H9 (cell line): ENCODE measurements around the gene ADAM33. TPM values are rescaled to one million over a fixed set of nuclear protein-coding genes. Genes with fewer than 3 reads are reported as not detected.

Experiments used
- DNase-seq: peaks from one replicate; pipeline ENCODE4 v3.0.0-alpha.2; 2017
- H2AFZ ChIP-seq: one replicate; pipeline ENCODE4 v1.6.1; 2013; ENCODE audit warnings: mild to moderate bottlenecking, low read length, control low read depth, moderate library complexity
- H2AK5ac ChIP-seq: 2 replicates; pipeline ENCODE4 v1.6.1; 2013; ENCODE audit warnings: low read length, control low read depth, mixed read lengths; ENCODE audit not compliant: insufficient read length
- H2BK120ac ChIP-seq: one replicate; pipeline ENCODE4 v1.6.1; 2013; ENCODE audit warnings: low read depth, mild to moderate bottlenecking, low read length, control low read depth, inconsistent platforms; ENCODE audit not compliant: poor library complexity, severe bottlenecking
- H2BK12ac ChIP-seq: 2 replicates; pipeline ENCODE4 v1.6.1; 2013; ENCODE audit warnings: low read length, control low read depth, mixed read lengths, low read depth; ENCODE audit not compliant: insufficient read length
- H2BK15ac ChIP-seq: 2 replicates; pipeline ENCODE4 v1.6.1; 2013; ENCODE audit warnings: low read depth, low read length, control low read depth
- H2BK20ac ChIP-seq: one replicate; pipeline ENCODE4 v1.6.1; 2013; ENCODE audit warnings: low read depth, mild to moderate bottlenecking, low read length, control low read depth, inconsistent platforms; ENCODE audit not compliant: poor library complexity, severe bottlenecking
- H2BK5ac ChIP-seq: 2 replicates; pipeline ENCODE4 v1.6.1; 2013; ENCODE audit warnings: low read length, control low read depth, mixed read lengths; ENCODE audit not compliant: insufficient read length
- H3K14ac ChIP-seq: 2 replicates; pipeline ENCODE4 v1.6.1; 2013; ENCODE audit warnings: low read length, control low read depth; ENCODE audit not compliant: insufficient read depth
- H3K18ac ChIP-seq: 2 replicates; pipeline ENCODE4 v1.6.1; 2013; ENCODE audit warnings: low read depth, mild to moderate bottlenecking, mixed read lengths, low read length, control low read depth; ENCODE audit not compliant: insufficient read length
- H3K23ac ChIP-seq: 2 replicates; pipeline ENCODE4 v1.6.1; 2013; ENCODE audit warnings: low read length, control low read depth, mixed read lengths, low read depth; ENCODE audit not compliant: insufficient read length
- H3K23me2 ChIP-seq: 2 replicates; pipeline ENCODE4 v1.6.1; 2013; ENCODE audit warnings: low read depth, mild to moderate bottlenecking, mixed read lengths, low read length, control low read depth; ENCODE audit not compliant: insufficient read length, poor library complexity, severe bottlenecking
- H3K27ac ChIP-seq: 2 replicates; pipeline ENCODE4 v1.5.1; 2013; ENCODE audit warnings: low read length, control low read depth, mixed read lengths, low read depth; ENCODE audit not compliant: insufficient read length
- H3K27me3 ChIP-seq: 2 replicates; pipeline ENCODE4 v1.6.1; 2013; ENCODE audit warnings: low read length, control low read depth, inconsistent platforms; ENCODE audit not compliant: insufficient read depth
- H3K4ac ChIP-seq: 2 replicates; pipeline ENCODE4 v1.6.1; 2013; ENCODE audit warnings: low read depth, mild to moderate bottlenecking, control low read depth, inconsistent platforms, low read length, moderate library complexity
- H3K4me1 ChIP-seq: 2 replicates; pipeline ENCODE4 v1.6.1; 2013; ENCODE audit warnings: low read length, control low read depth, inconsistent platforms; ENCODE audit not compliant: insufficient read depth
- H3K4me2 ChIP-seq: 2 replicates; pipeline ENCODE4 v1.6.1; 2013; ENCODE audit warnings: low read length, control low read depth, mixed read lengths; ENCODE audit not compliant: insufficient read length, insufficient read depth
- H3K56ac ChIP-seq: 2 replicates; pipeline ENCODE4 v1.6.1; 2013; ENCODE audit warnings: low read depth, mild to moderate bottlenecking, mixed read lengths, low read length, control low read depth; ENCODE audit not compliant: insufficient read length
- H3K79me1 ChIP-seq: 2 replicates; pipeline ENCODE4 v1.6.1; 2013; ENCODE audit warnings: low read depth, mild to moderate bottlenecking, moderate library complexity, low read length, control low read depth, inconsistent platforms; ENCODE audit not compliant: insufficient read depth, poor library complexity, severe bottlenecking
- H3K79me2 ChIP-seq: 2 replicates; pipeline ENCODE4 v1.6.1; 2013; ENCODE audit warnings: low read length, control low read depth, inconsistent platforms; ENCODE audit not compliant: insufficient read depth
- H3K9ac ChIP-seq: 2 replicates; pipeline ENCODE4 v1.6.1; 2013; ENCODE audit warnings: low read length, control low read depth, mixed read lengths; ENCODE audit not compliant: insufficient read length; ENCODE audit errors: extremely low read depth
- H3K9me3 ChIP-seq: one replicate; pipeline ENCODE4 v1.6.1; 2013; ENCODE audit warnings: low read depth, low read length, inconsistent platforms; ENCODE audit not compliant: control insufficient read depth
- H3T11ph ChIP-seq: one replicate; pipeline ENCODE4 v1.6.1; 2013; ENCODE audit warnings: mild to moderate bottlenecking, low read length, control low read depth, inconsistent platforms
- H4K20me1 ChIP-seq: one replicate; pipeline ENCODE4 v1.6.1; 2013; ENCODE audit not compliant: control insufficient read depth, insufficient read length, insufficient read depth
- H4K5ac ChIP-seq: 2 replicates; pipeline ENCODE4 v1.6.1; 2013; ENCODE audit warnings: low read depth, mild to moderate bottlenecking, mixed read lengths, low read length, control low read depth; ENCODE audit not compliant: insufficient read length
- H4K8ac ChIP-seq: replicated peaks from 2 replicates; pipeline ENCODE4 v1.6.1; 2013; ENCODE audit warnings: low read length, control low read depth, mixed read lengths, low read depth; ENCODE audit not compliant: insufficient read length
- H4K91ac ChIP-seq: 2 replicates; pipeline ENCODE4 v1.6.1; 2013; ENCODE audit warnings: low read depth, mild to moderate bottlenecking, moderate library complexity, mixed read lengths, low read length, control low read depth; ENCODE audit not compliant: insufficient read length
- H3K27ac Mint-ChIP-seq, 3 experiments: 2 replicates in 2 of 3; 3 replicates in 1 of 3; pipeline ENCODE4 v1.8.0; 2020 to 2021; ENCODE audit warnings: mixed read lengths in 3 of 3, mild to moderate bottlenecking in 1 of 3, moderate library complexity in 1 of 3
- H3K27me3 Mint-ChIP-seq: 2 replicates; pipeline ENCODE4 v1.8.0; 2021; ENCODE audit warnings: low read depth, mild to moderate bottlenecking, moderate library complexity, mixed read lengths
- H3K36me3 Mint-ChIP-seq, 3 experiments: 2 replicates in 2 of 3; 3 replicates in 1 of 3; pipeline ENCODE4 v1.8.0; 2020 to 2021; ENCODE audit warnings: low read depth in 3 of 3, mixed read lengths in 3 of 3; ENCODE audit not compliant: insufficient read depth in 1 of 3
- H3K4me1 Mint-ChIP-seq, 2 experiments: 2 replicates each; pipeline ENCODE4 v1.8.0; 2020; ENCODE audit warnings: mixed read lengths in 2 of 2
- H3K4me3 Mint-ChIP-seq, 2 experiments: 2 replicates in 1 of 2; 3 replicates in 1 of 2; pipeline ENCODE4 v1.8.0; 2020 to 2021; ENCODE audit warnings: mild to moderate bottlenecking in 2 of 2, mixed read lengths in 2 of 2, moderate library complexity in 1 of 2
- H3K9me3 Mint-ChIP-seq, 2 experiments: 2 replicates in 1 of 2; 3 replicates in 1 of 2; pipeline ENCODE4 v1.8.0; 2020; ENCODE audit warnings: mild to moderate bottlenecking in 2 of 2, mixed read lengths in 2 of 2, moderate library complexity in 1 of 2
- CTCF ChIP-seq: fragments of 200-600 bp; sonication (generic); conservative IDR thresholded peaks from 3 replicates; pipeline ENCODE4 v1.8.0; 2021; ENCODE audit warnings: antibody characterized with exemption, mild to moderate bottlenecking
- WGBS: extraction: QIAGEN DNeasy Blood & Tissue Kit; methylation state at CpG from one replicate; pipeline ENCODE4 v1.1.7; 2013; ENCODE audit warnings: missing lambda C conversion rate, low lambda C conversion rate, mixed read lengths; ENCODE audit not compliant: insufficient read length; ENCODE audit errors: extremely low coverage; 5-methylcytosine and 5-hydroxymethylcytosine counted together
- total RNA-seq: library from RNA; stranded (reverse); gene quantifications from 2 replicates; pipeline ENCODE4 v1.2.1, GENCODE V29; 2021

ADAM33 gene
- total RNA-seq, 1 experiment from 2014 or later, result 4.0 TPM

- Histone ChIP-seq H4K91ac (no peak overlapping the region), H2BK12ac (no peak overlapping the region), H2BK5ac (no peak overlapping the region), H3K4me1 (peaks cover 2% of the 10 kb centered on the region; the same call in 1 of the 2 replicates), H3K56ac (no peak overlapping the region), H4K8ac (no peak overlapping the region), H3K79me2 (no peaks in the 10 kb centered on the region), H2BK20ac (no peak overlapping the region), H3K9me3 (no peaks in the 10 kb centered on the region), H2AFZ (no peak overlapping the region), H4K5ac (no peak overlapping the region), H3K79me1 (no peaks in the 10 kb centered on the region), H3K4ac (no peak overlapping the region), H3K9ac (no peak overlapping the region), H3K14ac (no peak overlapping the region), H2BK15ac (no peak overlapping the region), H3T11ph (no peak overlapping the region), H3K18ac (no peak overlapping the region), H3K27ac (no peak overlapping the region), H3K23ac (no peak overlapping the region), H3K4me2 (no peak overlapping the region), H4K20me1 (no peaks in the 10 kb centered on the region), H2BK120ac (no peak overlapping the region), H3K27me3 (no peaks in the 10 kb centered on the region; the same call in 1 of the 2 replicates), H2AK5ac (no peak overlapping the region), H3K23me2 (peaks cover 13% of the 10 kb centered on the region)
- H3K4me1 Mint-ChIP-seq, result peaks cover 22 to 36% of the 10 kb centered on the region in 2 experiments
- no peak for TF ChIP-seq CTCF
- peak overlapping the region in 1 of 3 experiments; percentile 19; a peak in 1 of 7 replicates for H3K27ac Mint-ChIP-seq
- no peak for DNase-seq
- WGBS, result no CpG with 5 or more reads among the region's 18 CpGs
- H3K4me3 Mint-ChIP-seq, result peak overlapping the region in 1 of 2 experiments; percentile 58; a peak in 2 of 5 replicates
- H3K36me3 Mint-ChIP-seq, result no peaks in the 10 kb centered on the region
- H3K27me3 Mint-ChIP-seq, result peaks cover 48% of the 10 kb centered on the region
- no peaks in the 10 kb centered on the region; a peak in 1 of 5 replicates for H3K9me3 Mint-ChIP-seq
Measured at GRCh38 chr20:3679749-3680700, 1.8 kb downstream of the ADAM33 start.
